GM12891 (cell line): ENCODE results near the gene TPM1.

Experiments
- DNase-seq: peaks from one replicate; pipeline ENCODE4 v3.0.0; 2011; ENCODE audit warnings: low spot score; ENCODE audit not compliant: insufficient read length
- FAIRE-seq: peaks from 2 replicates; lab custom pipeline; 2011; peaks lifted over from hg19 to GRCh38; lab: Jason Lieb, UNC
- PAX5 ChIP-seq: IDR thresholded peaks from 2 replicates; pipeline ENCODE4 v1.6.1; 2011; ENCODE audit warnings: low read length, moderate library complexity, mild to moderate bottlenecking; ENCODE audit not compliant: insufficient read depth, severe bottlenecking
- POLR2A ChIP-seq: IDR thresholded peaks from 2 replicates; pipeline ENCODE4 v1.6.1; 2011; ENCODE audit warnings: low read depth, low read length, control low read depth
- POLR2AphosphoS5 ChIP-seq: IDR thresholded peaks from 2 replicates; pipeline ENCODE4 v1.6.1; 2011; ENCODE audit warnings: low read depth, low read length, control low read depth
- POU2F2 ChIP-seq: IDR thresholded peaks from 2 replicates; pipeline ENCODE4 v1.6.1; 2011; ENCODE audit warnings: low read depth, mild to moderate bottlenecking, control low read depth, low read length, moderate library complexity
- SPI1 ChIP-seq: IDR thresholded peaks from 2 replicates; pipeline ENCODE4 v1.6.1; 2011; ENCODE audit warnings: low read depth, low read length, control low read depth
- TAF1 ChIP-seq: IDR thresholded peaks from 2 replicates; pipeline ENCODE4 v1.6.1; 2011; ENCODE audit warnings: low read depth, low read length, control low read depth

Gene TPM1

GRCh38 chr15:63072809-63073277, 30.3 kb downstream of the TPM1 start:
- FAIRE-seq (no peak), DNase-seq (no peak)
- TF ChIP-seq PAX5: no peak
- no peak for TF ChIP-seq POLR2AphosphoS5
- TF ChIP-seq TAF1: no peak
- no peak for TF ChIP-seq SPI1
- no peak for TF ChIP-seq POU2F2
- no peak for TF ChIP-seq POLR2A

DNA sequence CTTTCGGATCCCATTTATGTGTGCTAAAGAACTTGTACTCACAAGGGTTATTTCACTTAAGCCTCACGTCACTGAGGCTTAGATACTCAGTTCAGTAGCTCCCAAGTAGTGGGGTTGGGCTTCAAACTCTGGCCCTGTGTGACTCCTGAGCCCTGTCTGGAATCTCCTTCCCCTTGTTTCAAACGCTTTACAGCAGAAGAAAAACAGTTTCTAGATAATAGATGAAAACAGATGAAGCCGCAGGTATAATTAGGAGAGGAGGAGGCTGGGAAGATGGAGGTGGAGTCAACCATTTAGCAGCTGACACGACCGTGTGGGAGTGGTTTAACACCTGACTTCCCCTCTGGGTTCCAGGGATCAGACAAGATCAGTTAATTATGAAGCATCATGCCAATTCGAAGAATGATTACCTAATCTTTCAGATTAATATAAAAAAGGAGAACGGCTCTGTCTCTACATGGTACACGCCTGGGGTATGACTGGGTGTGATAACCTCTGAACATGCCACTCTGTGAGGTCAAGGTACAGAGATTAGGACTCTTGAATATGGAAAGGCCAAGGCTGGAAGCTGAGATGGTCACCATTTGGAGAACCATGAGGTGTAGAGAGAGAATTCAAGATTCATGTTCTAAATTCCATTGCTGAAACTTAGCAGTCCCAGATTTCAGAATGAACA, 31.1 kb downstream of the TPM1 start:
- DNase-seq (no peak), FAIRE-seq (no peak)
- TF ChIP-seq PAX5: no peak
- no peak for TF ChIP-seq POU2F2
- TF ChIP-seq TAF1: no peak
- no peak for TF ChIP-seq POLR2A
- TF ChIP-seq POLR2AphosphoS5: no peak
- TF ChIP-seq SPI1: no peak

- DNase-seq (no peak), FAIRE-seq (no peak)
- TF ChIP-seq PAX5: no peak
- no peak for TF ChIP-seq SPI1
- no peak for TF ChIP-seq TAF1
- no peak for TF ChIP-seq POLR2AphosphoS5
- no peak for TF ChIP-seq POLR2A
- no peak for TF ChIP-seq POU2F2
These were observed 32.8 kb downstream of the TPM1 start for GRCh38 chr15:63075015-63075983.

DNA sequence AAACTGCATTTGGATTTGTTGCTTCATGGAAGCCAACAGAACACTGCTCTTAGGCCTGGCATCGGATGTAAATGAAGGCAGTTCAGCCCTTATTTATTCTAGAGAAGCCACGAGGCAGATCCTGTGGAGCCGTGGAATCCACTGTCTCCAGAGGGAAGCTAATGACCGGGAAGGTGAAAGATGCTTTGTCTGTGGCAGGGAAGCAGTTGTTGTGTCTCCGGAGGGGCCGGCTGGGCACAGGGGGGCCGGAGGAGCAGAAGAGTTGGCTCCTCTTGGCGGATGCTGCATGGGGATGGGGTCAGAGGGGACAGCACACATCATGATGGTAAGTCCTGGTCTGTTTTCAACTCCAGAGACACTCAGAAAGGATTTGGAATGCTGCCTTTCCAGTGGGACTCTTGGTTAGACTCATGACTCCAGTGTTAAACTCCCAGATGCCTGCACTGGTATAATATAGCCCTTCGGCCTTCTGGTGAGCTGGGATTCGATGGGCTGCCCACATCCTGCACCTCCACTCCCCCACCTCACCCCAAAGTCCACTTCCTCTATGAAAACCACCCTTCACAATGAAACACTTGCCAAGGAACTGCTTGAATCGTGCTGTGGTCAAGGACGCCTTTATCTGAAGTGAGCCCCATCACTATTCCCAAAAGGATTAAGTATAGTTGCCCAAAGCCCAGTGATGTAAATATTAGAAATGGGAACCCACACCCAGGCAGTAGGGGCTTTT, 33.6 kb downstream of the TPM1 start:
- DNase-seq (no peak), FAIRE-seq (no peak)
- TF ChIP-seq PAX5 (no peak), SPI1 (peak; percentile 21), POLR2AphosphoS5 (no peak), POLR2A (no peak), POU2F2 (no peak)

- no peak for TF ChIP-seq POLR2A
- no peak for TF ChIP-seq TAF1
- DNase-seq (no peak), FAIRE-seq (no peak)
These were observed 34.1 kb downstream of the TPM1 start for GRCh38 chr15:63076714-63077046.

DNA sequence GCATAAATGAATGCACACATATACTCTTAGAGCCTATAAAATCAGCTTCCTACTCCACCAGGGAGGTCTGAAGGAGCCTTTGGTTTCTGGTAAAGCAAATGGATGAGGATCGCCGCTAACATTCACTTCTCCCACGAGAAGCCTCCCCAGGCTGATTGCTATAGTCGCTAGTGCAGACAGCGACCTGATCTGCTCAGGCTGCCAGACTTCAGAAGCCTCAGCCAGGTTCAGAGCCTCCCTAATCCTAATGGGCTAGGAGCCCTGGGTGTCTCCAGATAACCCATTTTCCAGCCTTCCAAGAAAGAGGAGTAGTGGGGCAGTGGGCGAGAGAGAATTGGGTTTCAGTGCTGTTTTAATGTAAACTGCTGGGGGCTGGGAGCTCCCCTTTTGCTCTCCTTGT, 35.4 kb downstream of the TPM1 start:
- no peak for TF ChIP-seq TAF1
- no peak for TF ChIP-seq POLR2AphosphoS5
- TF ChIP-seq PAX5: no peak
- no peak for TF ChIP-seq POU2F2
- TF ChIP-seq POLR2A: no peak
- no peak for TF ChIP-seq SPI1
- FAIRE-seq: no peak
- no peak for DNase-seq

- FAIRE-seq (no peak), DNase-seq (no peak)
- TF ChIP-seq POLR2AphosphoS5 (no peak), SPI1 (no peak), PAX5 (no peak), TAF1 (no peak), POU2F2 (no peak), POLR2A (no peak)
These were observed 37.5 kb downstream of the TPM1 start for GRCh38 chr15:63079947-63080626.

DNA sequence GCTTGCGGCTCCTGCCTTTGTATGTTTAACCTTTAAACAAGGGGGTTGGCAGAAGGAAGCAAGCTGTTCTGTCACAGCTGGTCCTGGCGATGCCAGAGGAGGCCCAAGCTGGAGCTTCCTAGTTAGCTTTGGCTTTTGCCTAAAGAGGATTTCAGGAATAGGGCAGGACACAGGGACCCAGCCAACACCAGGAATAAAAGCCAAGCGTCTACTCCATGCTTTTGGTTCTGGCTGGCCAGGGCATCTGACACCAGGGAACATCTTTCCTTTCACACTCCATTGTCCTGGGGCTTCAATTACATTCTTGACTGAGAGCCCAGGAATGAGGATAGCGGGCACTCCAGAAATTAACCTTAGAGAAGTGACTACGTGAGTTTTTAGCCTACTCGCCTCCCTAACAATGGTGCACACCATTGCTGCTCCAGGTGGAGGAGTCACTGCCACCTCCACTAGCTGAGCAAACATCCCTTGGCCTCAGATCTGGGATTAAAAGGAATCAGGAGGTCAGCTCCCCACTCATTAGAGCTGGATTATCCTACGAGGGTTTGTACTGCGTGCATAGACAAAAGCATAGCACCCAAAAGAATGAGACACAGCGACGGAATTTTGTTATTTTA, 38.2 kb downstream of the TPM1 start:
- TF ChIP-seq PAX5 (no peak), POU2F2 (no peak), SPI1 (no peak), TAF1 (no peak), POLR2A (no peak), POLR2AphosphoS5 (no peak)
- FAIRE-seq (no peak), DNase-seq (no peak)

GRCh38 chr15:63082366-63082765, 39.8 kb downstream of the TPM1 start:
- DNase-seq (no peak), FAIRE-seq (no peak)
- TF ChIP-seq PAX5: no peak
- no peak for TF ChIP-seq POLR2AphosphoS5
- no peak for TF ChIP-seq TAF1
